Fibroblast of mammary gland (primary cell): Measurements from ENCODE around the gene DOCK3.

Source experiments
- DNase-seq: peaks from one replicate; pipeline ENCODE4 v3.0.0-alpha.2; 2010; ENCODE audit warnings: low read depth
- H3K4me3 ChIP-seq: 2 replicates; pipeline ENCODE4 v1.5.1; 2011; ENCODE audit warnings: low read depth, mild to moderate bottlenecking, low read length, moderate library complexity; ENCODE audit not compliant: control insufficient read depth
- CTCF ChIP-seq: conservative IDR thresholded peaks from 2 replicates; pipeline ENCODE4 v1.5.1; 2011; ENCODE audit warnings: low read depth, low read length, inconsistent platforms; ENCODE audit not compliant: control insufficient read depth, insufficient read depth

The DOCK3 gene, protein sequence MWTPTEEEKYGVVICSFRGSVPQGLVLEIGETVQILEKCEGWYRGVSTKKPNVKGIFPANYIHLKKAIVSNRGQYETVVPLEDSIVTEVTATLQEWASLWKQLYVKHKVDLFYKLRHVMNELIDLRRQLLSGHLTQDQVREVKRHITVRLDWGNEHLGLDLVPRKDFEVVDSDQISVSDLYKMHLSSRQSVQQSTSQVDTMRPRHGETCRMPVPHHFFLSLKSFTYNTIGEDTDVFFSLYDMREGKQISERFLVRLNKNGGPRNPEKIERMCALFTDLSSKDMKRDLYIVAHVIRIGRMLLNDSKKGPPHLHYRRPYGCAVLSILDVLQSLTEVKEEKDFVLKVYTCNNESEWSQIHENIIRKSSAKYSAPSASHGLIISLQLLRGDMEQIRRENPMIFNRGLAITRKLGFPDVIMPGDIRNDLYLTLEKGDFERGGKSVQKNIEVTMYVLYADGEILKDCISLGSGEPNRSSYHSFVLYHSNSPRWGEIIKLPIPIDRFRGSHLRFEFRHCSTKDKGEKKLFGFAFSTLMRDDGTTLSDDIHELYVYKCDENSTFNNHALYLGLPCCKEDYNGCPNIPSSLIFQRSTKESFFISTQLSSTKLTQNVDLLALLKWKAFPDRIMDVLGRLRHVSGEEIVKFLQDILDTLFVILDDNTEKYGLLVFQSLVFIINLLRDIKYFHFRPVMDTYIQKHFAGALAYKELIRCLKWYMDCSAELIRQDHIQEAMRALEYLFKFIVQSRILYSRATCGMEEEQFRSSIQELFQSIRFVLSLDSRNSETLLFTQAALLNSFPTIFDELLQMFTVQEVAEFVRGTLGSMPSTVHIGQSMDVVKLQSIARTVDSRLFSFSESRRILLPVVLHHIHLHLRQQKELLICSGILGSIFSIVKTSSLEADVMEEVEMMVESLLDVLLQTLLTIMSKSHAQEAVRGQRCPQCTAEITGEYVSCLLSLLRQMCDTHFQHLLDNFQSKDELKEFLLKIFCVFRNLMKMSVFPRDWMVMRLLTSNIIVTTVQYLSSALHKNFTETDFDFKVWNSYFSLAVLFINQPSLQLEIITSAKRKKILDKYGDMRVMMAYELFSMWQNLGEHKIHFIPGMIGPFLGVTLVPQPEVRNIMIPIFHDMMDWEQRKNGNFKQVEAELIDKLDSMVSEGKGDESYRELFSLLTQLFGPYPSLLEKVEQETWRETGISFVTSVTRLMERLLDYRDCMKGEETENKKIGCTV (N-terminal part only)

DNA sequence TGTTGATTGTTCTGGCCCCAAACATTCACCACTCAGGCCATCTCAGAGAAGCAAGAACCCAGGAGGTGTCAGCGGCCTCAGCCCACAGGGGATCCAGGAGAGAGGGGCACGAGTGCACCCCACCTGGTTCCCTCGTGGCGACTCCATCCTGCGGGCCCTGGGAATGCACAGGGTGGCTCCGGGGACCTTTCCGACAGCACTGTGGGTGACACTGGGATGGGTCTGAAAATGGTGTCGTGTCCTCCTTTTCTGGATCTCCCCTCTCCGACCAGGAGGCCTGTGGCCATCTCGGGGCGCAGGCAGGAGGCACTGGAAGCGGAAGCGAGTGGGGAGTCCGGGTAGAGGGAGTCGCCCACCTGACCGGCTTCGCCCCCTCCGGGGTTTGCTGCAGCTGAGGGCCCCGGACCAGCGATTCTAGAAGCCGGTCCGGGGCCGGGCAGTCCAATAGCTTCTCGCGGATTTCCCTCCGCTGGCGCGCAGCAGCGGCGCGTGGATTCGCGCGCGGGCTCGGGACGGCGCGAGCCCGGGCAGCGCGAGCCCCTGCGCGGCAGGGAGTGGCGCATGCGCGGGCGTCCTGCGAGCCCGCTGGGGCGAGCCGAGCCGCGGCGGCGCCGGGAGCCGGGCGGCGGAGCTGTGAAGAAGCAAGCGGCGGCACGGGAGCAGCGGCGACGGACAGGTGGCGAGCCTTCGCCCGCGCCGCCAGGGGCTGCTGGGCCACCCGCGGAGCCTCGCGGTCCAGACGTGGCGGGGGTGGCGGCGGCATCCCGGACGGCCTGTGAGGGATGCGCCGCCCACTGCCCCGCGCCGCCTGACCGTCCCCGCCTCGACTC lies at the start of gene DOCK3:
Gene DOCK3, plus strand, starts transcription at position 579 of the 830 bp plus-strand sequence. CDS start 337 bp downstream, outside the sequence.
- no peak within 1 kb of the TSS for H3K4me3 ChIP-seq
- no peak for TF ChIP-seq CTCF
- DNase-seq: peak; percentile 17

GRCh38 chr3:50625231-50626182 lies 49.2 kb upstream of the DOCK3 start:
- TF ChIP-seq CTCF: no peak
- DNase-seq: no peak
- H3K4me3 ChIP-seq: no peak overlapping the region

DNA sequence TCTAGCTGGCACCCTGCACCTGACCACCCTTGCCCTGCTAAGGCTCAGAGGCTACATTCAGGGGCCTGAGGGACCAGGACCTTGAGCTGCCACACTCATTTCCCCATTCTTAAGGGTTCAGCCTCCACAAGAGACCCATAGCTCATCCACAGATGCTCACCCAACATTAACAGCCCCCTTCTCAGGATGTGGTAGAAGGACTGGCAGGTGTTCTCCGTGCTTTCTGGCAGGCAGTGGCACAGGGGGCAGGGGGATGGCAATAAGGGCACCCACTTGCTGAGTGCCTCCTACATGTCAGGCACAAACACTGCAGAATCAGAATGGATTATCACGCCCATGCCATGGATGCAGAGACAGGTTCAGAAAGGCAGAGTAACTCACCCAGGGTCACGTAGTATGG lies 48.3 kb upstream of the DOCK3 start:
- H3K4me3 ChIP-seq: no peak overlapping the region
- no peak for TF ChIP-seq CTCF

DNA sequence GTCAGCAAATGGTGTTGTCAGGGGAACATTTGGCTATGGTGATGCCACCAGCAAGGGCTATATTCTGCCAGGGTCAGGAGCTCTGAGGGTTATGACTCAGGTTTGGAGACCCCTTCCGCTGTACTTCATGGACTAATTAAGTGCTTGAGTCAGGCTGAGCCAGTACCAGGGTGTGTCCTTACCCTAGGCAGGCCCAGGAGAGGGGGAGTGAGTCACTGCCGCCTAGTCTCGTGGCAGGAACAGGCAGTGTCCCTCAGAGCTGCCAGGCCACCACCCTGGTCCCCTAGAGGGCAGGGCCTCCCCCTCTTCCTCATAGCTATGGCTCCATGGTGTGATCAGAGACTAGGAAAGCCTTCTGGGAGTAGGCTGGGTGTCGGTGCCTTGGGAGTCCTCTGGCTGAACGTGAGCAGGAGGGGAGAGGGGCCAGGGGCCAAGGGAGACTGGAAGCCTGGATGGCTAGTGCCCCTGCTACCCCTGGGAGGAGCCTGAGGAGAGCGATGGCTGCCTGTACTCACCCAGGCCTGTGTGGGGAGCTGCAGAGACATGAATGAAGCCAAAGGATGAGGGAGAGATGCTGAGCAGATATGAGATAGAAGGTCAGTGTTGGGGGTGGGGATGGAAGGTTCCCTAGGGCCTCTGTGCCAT lies 47.2 kb upstream of the DOCK3 start:
- TF ChIP-seq CTCF: peak; percentile 40
- peak; percentile 89 for DNase-seq
- H3K4me3 ChIP-seq: no peak overlapping the region

More for the DNA sequence above, 48.3 kb upstream of the DOCK3 start:
- no peak for DNase-seq

DNA sequence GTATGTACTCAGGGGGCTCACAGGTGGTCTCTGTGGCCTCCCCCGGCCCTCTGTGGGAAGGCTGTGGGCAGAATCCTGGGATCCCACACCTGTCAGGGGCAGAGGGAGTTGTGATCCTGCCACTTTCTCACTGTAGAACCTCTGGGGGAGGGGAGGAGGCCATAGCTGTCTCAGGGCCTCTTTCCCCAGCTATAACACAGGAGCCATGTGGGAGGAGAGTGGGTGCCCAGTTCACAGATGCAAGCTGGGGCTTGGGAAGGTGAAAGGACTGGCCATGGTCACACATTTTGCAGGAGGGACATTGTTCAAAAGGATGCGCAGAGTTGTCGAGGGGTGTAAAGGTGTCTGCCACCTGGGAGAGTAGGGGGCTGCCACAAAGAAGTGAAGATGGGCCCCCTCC lies 46.1 kb upstream of the DOCK3 start:
- no peak overlapping the region for H3K4me3 ChIP-seq
- DNase-seq: no peak
- no peak for TF ChIP-seq CTCF
